Measurements from ENCODE around the gene STPG3. TPM values are rescaled to one million over a fixed set of nuclear protein-coding genes. Genes with fewer than 3 reads are reported as not detected.

STPG3 gene
- total and polyA plus RNA-seq, 7 donors = 0.08 TPM; not detected in 6

DNA sequence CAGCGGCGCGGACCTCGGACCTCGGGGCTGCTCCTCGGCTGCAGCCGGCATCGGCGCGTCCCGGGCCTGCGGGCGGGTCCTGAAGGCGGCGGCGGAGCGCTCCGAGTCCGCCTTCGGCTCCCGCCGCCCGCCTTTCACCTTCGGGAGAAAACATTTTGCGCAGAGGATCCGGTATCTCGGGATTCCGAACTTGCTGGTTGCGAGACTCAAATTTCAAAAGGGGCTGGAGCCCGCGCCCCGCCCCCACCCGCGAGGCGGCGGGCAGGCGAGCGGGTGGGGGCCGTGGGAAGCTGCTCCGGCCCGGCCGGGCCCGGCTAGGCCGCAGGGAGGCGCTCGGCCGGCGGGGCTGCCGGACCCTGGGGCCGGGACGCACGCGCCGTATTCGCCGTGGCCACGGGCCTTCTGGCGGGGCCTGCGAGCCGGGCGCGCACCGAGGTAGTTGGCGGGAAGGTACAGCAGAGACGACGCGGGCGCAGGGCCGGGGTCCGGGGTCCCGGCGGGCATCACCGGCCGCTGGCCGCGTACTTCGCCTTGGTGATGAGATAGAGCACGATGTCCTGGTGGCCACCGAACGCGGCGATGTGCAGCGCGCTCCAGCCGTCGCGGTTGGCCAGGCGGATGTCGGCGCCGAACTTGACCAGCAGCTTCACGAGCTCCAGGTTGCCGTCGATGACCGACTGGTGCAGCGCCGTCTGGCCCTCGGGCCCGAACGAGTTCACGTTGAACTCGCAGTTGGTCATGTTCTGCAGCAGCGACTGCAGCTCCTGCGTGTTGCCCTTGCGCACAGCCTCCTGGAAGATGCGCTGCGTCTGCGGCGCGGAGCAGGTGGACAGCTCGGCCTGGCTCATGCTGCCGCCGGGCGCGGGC lies 50.2 kb downstream of the STPG3 start:
- Histone ChIP-seq H3K36me3 (ENCODE audit: insufficient read depth in 1 of 2, low read depth in 1 of 2) (no peaks in the 10 kb centered on the region), H3K4me3 (peak overlapping the region; percentile 66), H3K27ac (peak overlapping the region; percentile 36), H3K9me3 (no peaks in the 10 kb centered on the region), H3K27me3 (ENCODE audit: insufficient read depth in 3 of 3, low read length in 2 of 3) (peaks cover 0 to 68% (median 20%) of the 10 kb centered on the region in 3 donors), H3K4me1 (peaks cover 28% of the 10 kb centered on the region)
- intact Hi-C loops (cut with DNase I) = no loop called here
- no peak for ATAC-seq
- TF ChIP-seq, protein P1, sequence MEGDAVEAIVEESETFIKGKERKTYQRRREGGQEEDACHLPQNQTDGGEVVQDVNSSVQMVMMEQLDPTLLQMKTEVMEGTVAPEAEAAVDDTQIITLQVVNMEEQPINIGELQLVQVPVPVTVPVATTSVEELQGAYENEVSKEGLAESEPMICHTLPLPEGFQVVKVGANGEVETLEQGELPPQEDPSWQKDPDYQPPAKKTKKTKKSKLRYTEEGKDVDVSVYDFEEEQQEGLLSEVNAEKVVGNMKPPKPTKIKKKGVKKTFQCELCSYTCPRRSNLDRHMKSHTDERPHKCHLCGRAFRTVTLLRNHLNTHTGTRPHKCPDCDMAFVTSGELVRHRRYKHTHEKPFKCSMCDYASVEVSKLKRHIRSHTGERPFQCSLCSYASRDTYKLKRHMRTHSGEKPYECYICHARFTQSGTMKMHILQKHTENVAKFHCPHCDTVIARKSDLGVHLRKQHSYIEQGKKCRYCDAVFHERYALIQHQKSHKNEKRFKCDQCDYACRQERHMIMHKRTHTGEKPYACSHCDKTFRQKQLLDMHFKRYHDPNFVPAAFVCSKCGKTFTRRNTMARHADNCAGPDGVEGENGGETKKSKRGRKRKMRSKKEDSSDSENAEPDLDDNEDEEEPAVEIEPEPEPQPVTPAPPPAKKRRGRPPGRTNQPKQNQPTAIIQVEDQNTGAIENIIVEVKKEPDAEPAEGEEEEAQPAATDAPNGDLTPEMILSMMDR (IDR thresholded peaks at IDR 0.05) = peak; percentile 24
- 0 to 1% (median 1%) methylated on average over 97 to 115 of the region's 115 CpGs for WGBS, 3 donors
- DNase-seq = peak; percentile 29 to 58

DNA sequence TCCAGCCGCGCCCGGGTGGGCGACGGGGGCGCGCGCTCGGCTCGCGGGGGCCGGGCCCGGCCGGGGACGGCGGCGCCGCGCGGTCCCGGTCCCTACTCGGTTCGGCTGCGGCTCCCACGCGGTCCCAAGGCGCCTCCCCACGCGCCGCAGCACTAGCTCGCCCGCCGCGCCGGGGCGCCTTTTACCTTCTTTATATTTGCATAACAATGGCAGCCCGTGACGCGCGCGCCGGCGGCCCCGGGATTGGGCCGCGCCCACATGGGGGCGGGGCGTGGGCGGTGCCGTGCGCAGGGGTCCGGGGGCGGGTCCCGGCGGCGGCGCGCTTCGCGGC lies 51.0 kb downstream of the STPG3 start, which contains the start of gene NRARP:
Gene NRARP, minus strand, starts transcription at position 154 of the 331 bp plus-strand sequence. CDS start 343 bp downstream, outside the sequence.
- no peaks in the 10 kb centered on the region for H3K9me3 ChIP-seq
- 0 to 1% (median 1%) methylated on average over 14 to 60 of the region's 60 CpGs for WGBS, 3 donors
- no peaks in the 10 kb centered on the region for H3K36me3 ChIP-seq (ENCODE audit: insufficient read depth in 1 of 2, low read depth in 1 of 2)
- TF ChIP-seq, protein P1 (IDR thresholded peaks at IDR 0.05) = no peak
- intact Hi-C loops (cut with DNase I) = no loop called here
- H3K4me1 ChIP-seq = peaks cover 33% of the 10 kb centered on the region
- ATAC-seq = peak; percentile 47 to 74 (median 60)
- H3K4me3 ChIP-seq = peak within 1 kb of the TSS; percentile 66
- DNase-seq = peak; percentile 84 to 86
- H3K27me3 ChIP-seq (ENCODE audit: insufficient read depth in 3 of 3, low read length in 2 of 3) = peaks cover 0 to 68% (median 13%) of the 10 kb centered on the region in 3 donors
- H3K27ac ChIP-seq = peak within 1 kb of the TSS; percentile 69

DNA sequence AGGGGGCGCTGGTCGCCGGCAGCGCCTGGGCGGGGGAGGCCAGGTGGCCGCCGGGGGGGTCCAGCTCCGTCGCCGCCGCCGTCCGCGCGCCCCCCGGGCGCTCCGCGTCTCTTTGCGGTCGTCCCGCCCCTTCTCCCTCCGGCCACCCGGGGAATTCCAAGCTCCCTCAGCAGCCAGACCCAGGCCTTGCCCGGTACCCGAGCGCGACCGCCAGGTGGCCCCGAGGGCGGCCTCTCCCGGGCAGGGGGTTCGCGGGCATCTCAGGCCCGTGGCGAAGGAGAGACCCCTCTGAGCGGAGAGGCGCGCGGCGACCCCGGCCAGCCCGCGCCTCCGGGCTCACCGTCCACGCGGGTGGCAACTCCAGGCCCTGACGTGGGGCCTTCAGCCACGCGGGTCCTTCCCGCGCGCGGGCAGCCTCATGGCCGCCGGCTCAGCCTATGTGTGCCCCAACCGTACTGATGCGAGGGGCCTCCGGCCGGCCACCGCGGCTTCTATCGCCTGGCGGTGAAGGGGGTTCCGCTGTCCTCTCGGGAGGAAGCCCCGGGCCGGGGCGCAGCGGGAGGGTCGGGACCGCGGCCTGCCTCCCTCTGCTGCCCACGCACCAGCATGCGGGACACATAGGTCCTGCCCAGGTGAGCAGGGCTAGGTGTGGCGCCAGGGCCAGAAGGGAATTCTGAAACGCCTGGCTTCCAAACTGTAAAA lies 51.5 kb downstream of the STPG3 start:
- 17 to 27% (median 23%) methylated on average over 40 to 78 of the region's 78 CpGs for WGBS, 3 donors
- peak overlapping the region; percentile 69 for H3K27ac ChIP-seq
- ATAC-seq (peak; percentile 15 to 28 (median 21)), DNase-seq (peak; percentile 14 to 47)
- no peaks in the 10 kb centered on the region for H3K36me3 ChIP-seq (ENCODE audit: insufficient read depth in 1 of 2, low read depth in 1 of 2)
- intact Hi-C loops (cut with DNase I) = no loop called here
- peaks cover 33% of the 10 kb centered on the region for H3K4me1 ChIP-seq
- TF ChIP-seq, protein P1 (IDR thresholded peaks at IDR 0.05) = peak; percentile 57
- H3K4me3 ChIP-seq = peak overlapping the region; percentile 62
- H3K27me3 ChIP-seq (ENCODE audit: insufficient read depth in 3 of 3, low read length in 2 of 3) = peaks cover 0 to 68% (median 16%) of the 10 kb centered on the region in 3 donors
- H3K9me3 ChIP-seq = no peaks in the 10 kb centered on the region

Other genes starting within 250 kb of the STPG3 start
- gene ABCA2, start 223.0 kb upstream of the STPG3 start, total RNA-seq = 10 to 100 TPM; 12.2 to 23.5 (median 18.3) TPM
- 10 to 100 TPM in 1 of 3 donors, 1 to 10 TPM in 2; 6.9 to 11.1 (median 8.5) TPM for gene ABCA2, start 223.0 kb upstream of the STPG3 start, polyA plus RNA-seq
- under 1 TPM in 1 of 4 donors, not detected in 3; 0.08 TPM for gene FUT7, start 219.2 kb upstream of the STPG3 start, total RNA-seq
- under 1 TPM in 2 of 3 donors, not detected in 1; 0.01 to 0.06 TPM for gene FUT7, start 219.2 kb upstream of the STPG3 start, polyA plus RNA-seq
- 10 to 100 TPM; 17.3 to 32.1 (median 22.6) TPM for gene NPDC1, start 205.1 kb upstream of the STPG3 start, total RNA-seq
- 10 to 100 TPM; 14.8 to 23.2 (median 17.6) TPM for gene NPDC1, start 205.1 kb upstream of the STPG3 start, polyA plus RNA-seq
- 1 to 10 TPM in 2 of 4 donors, under 1 TPM in 2; 0.59 to 1.4 (median 0.95) TPM for gene ENTPD2, start 197.2 kb upstream of the STPG3 start, total RNA-seq
- gene ENTPD2, start 197.2 kb upstream of the STPG3 start, polyA plus RNA-seq = under 1 TPM; 0.17 to 0.29 (median 0.28) TPM
- under 1 TPM; 0.10 to 0.15 (median 0.12) TPM for gene SAPCD2, start 180.7 kb upstream of the STPG3 start, total RNA-seq
- under 1 TPM in 2 of 3 donors, not detected in 1; 0.18 to 0.22 TPM for gene SAPCD2, start 180.7 kb upstream of the STPG3 start, polyA plus RNA-seq
- gene UAP1L1, start 173.8 kb upstream of the STPG3 start, total RNA-seq = 1 to 10 TPM; 1.8 to 4.5 (median 3.0) TPM
- gene UAP1L1, start 173.8 kb upstream of the STPG3 start, polyA plus RNA-seq = 1 to 10 TPM; 1.5 to 2.4 (median 1.7) TPM
- 10 to 100 TPM; 13.5 to 18.1 (median 14.4) TPM for gene MAN1B1, start 164.3 kb upstream of the STPG3 start, total RNA-seq
- gene MAN1B1, start 164.3 kb upstream of the STPG3 start, polyA plus RNA-seq = 10 to 100 TPM; 13.1 to 24.4 (median 21.8) TPM
- gene DPP7, start 136.6 kb upstream of the STPG3 start, total RNA-seq = 10 to 100 TPM; 43.2 to 75.3 (median 67.5) TPM
- 10 to 100 TPM; 34.8 to 67.7 (median 61.3) TPM for gene DPP7, start 136.6 kb upstream of the STPG3 start, polyA plus RNA-seq
- not detected for gene GRIN1, start 112.1 kb upstream of the STPG3 start, total RNA-seq
- under 1 TPM in 1 of 3 donors, not detected in 2; 0.06 TPM for gene GRIN1, start 112.1 kb upstream of the STPG3 start, polyA plus RNA-seq
- not detected for gene LRRC26, start 81.2 kb upstream of the STPG3 start, total RNA-seq
- gene LRRC26, start 81.2 kb upstream of the STPG3 start, polyA plus RNA-seq = not detected
- gene TMEM210, start 79.2 kb upstream of the STPG3 start, total RNA-seq = not detected
- not detected for gene TMEM210, start 79.2 kb upstream of the STPG3 start, polyA plus RNA-seq
- 10 to 100 TPM; 20.5 to 32.1 (median 24.3) TPM for gene ANAPC2, start 62.7 kb upstream of the STPG3 start, total RNA-seq
- 10 to 100 TPM; 13.0 to 22.6 (median 21.6) TPM for gene ANAPC2, start 62.7 kb upstream of the STPG3 start, polyA plus RNA-seq
- 10 to 100 TPM; 51.5 to 65.4 (median 54.4) TPM for gene SSNA1, start 62.6 kb upstream of the STPG3 start, total RNA-seq
- 100 to 1,000 TPM; 101 to 176 (median 142) TPM for gene SSNA1, start 62.6 kb upstream of the STPG3 start, polyA plus RNA-seq
- 10 to 100 TPM in 2 of 4 donors, 1 to 10 TPM in 2; 8.0 to 11.3 (median 9.8) TPM for gene TPRN, start 50.5 kb upstream of the STPG3 start, total RNA-seq
- 10 to 100 TPM in 1 of 3 donors, 1 to 10 TPM in 2; 3.6 to 11.1 (median 6.7) TPM for gene TPRN, start 50.5 kb upstream of the STPG3 start, polyA plus RNA-seq
- 10 to 100 TPM; 31.2 to 40.1 (median 36.0) TPM for gene TMEM203, start 45.6 kb upstream of the STPG3 start, total RNA-seq
- 10 to 100 TPM; 30.6 to 71.6 (median 47.7) TPM for gene TMEM203, start 45.6 kb upstream of the STPG3 start, polyA plus RNA-seq
- gene NDOR1, start 45.6 kb upstream of the STPG3 start, total RNA-seq = 1 to 10 TPM; 2.2 to 4.4 (median 3.7) TPM
- gene NDOR1, start 45.6 kb upstream of the STPG3 start, polyA plus RNA-seq = 1 to 10 TPM; 1.5 to 6.3 (median 6.2) TPM
- gene RNF208, start 29.0 kb upstream of the STPG3 start, total RNA-seq = 10 to 100 TPM in 1 of 4 donors, 1 to 10 TPM in 3; 4.8 to 12.8 (median 8.1) TPM
- gene RNF208, start 29.0 kb upstream of the STPG3 start, polyA plus RNA-seq = 1 to 10 TPM; 5.9 to 6.4 (median 6.1) TPM
- gene CYSRT1, start 26.1 kb upstream of the STPG3 start, total RNA-seq = under 1 TPM in 3 of 4 donors, not detected in 1; 0.18 to 0.77 (median 0.32) TPM
- gene CYSRT1, start 26.1 kb upstream of the STPG3 start, polyA plus RNA-seq = 1 to 10 TPM in 1 of 3 donors, under 1 TPM in 2; 0.08 to 1.1 (median 0.11) TPM
- gene RNF224, start 23.8 kb upstream of the STPG3 start, total RNA-seq = not detected
- under 1 TPM in 1 of 3 donors, not detected in 2; 0.01 TPM for gene RNF224, start 23.8 kb upstream of the STPG3 start, polyA plus RNA-seq
- not detected for gene SLC34A3, start 20.4 kb upstream of the STPG3 start, total RNA-seq
- not detected for gene SLC34A3, start 20.4 kb upstream of the STPG3 start, polyA plus RNA-seq
- 100 to 1,000 TPM; 111 to 273 (median 230) TPM for gene TUBB4B, start 10.0 kb upstream of the STPG3 start, total RNA-seq
- gene TUBB4B, start 10.0 kb upstream of the STPG3 start, polyA plus RNA-seq = 100 to 1,000 TPM; 350 to 838 (median 389) TPM
- 10 to 100 TPM; 39.1 to 53.7 (median 42.8) TPM for gene NELFB, start 4.0 kb downstream of the STPG3 start, total RNA-seq
- 10 to 100 TPM; 43.2 to 74.3 (median 58.5) TPM for gene NELFB, start 4.0 kb downstream of the STPG3 start, polyA plus RNA-seq
- 1 to 10 TPM; 1.7 to 2.3 (median 2.1) TPM for gene TOR4A, start 26.4 kb downstream of the STPG3 start, total RNA-seq
- 1 to 10 TPM in 2 of 3 donors, under 1 TPM in 1; 0.77 to 2.3 (median 1.1) TPM for gene TOR4A, start 26.4 kb downstream of the STPG3 start, polyA plus RNA-seq
- 1 to 10 TPM; 3.5 to 7.5 (median 5.3) TPM for gene NRARP, start 51.0 kb downstream of the STPG3 start, total RNA-seq
- gene NRARP, start 51.0 kb downstream of the STPG3 start, polyA plus RNA-seq = 1 to 10 TPM in 1 of 3 donors, under 1 TPM in 2; 0.73 to 1.4 (median 0.91) TPM
- gene EXD3, start 171.9 kb downstream of the STPG3 start, total RNA-seq = 10 to 100 TPM in 2 of 4 donors, 1 to 10 TPM in 2; 6.7 to 11.2 (median 9.7) TPM
- 1 to 10 TPM; 5.7 to 9.9 (median 7.2) TPM for gene EXD3, start 171.9 kb downstream of the STPG3 start, polyA plus RNA-seq
- gene NOXA1, start 172.1 kb downstream of the STPG3 start, total RNA-seq = 1 to 10 TPM in 3 of 4 donors, under 1 TPM in 1; 0.62 to 5.1 (median 2.5) TPM
- gene NOXA1, start 172.1 kb downstream of the STPG3 start, polyA plus RNA-seq = 1 to 10 TPM in 1 of 3 donors, under 1 TPM in 2; 0.43 to 1.0 (median 0.83) TPM
- not detected for gene ENTPD8, start 190.1 kb downstream of the STPG3 start, total RNA-seq
- gene ENTPD8, start 190.1 kb downstream of the STPG3 start, polyA plus RNA-seq = under 1 TPM in 1 of 3 donors, not detected in 2; 0.01 TPM
- 10 to 100 TPM in 1 of 4 donors, 1 to 10 TPM in 3; 4.8 to 11.2 (median 6.4) TPM for gene NSMF, start 208.0 kb downstream of the STPG3 start, total RNA-seq
- gene NSMF, start 208.0 kb downstream of the STPG3 start, polyA plus RNA-seq = 10 to 100 TPM in 1 of 3 donors, 1 to 10 TPM in 2; 4.9 to 11.0 (median 5.7) TPM